IMR-90 (cell line): Measurements from ENCODE around the gene HHIPL1. TPM values are rescaled to one million over a fixed set of nuclear protein-coding genes. Genes with fewer than 3 reads are reported as not detected.

Experiments
- ATAC-seq: fragments of 200-7000 bp; cut with Tn5 transposase; 2 replicates; pipeline ENCODE4 v1.9.1; 2020; ENCODE audit warnings: low read depth, mild to moderate bottlenecking, moderate library complexity
- BruUV-seq: library from RNA; stranded (reverse); fragments of 400-500 nt; replicated peaks from 2 replicates; lab custom pipeline; 2021; lab: Mats Ljungman, UMichigan
- CTCF ChIA-PET: fragments of 300-600 bp; formaldehyde crosslinking; extraction: SDS; loops from one replicate; lab custom pipeline; 2021; ENCODE audit warnings: antibody characterized with exemption; lab: Yijun Ruan, JAX
- POLR2A ChIA-PET: fragments of 300-600 bp; sonication (Branson Sonifier 250); formaldehyde crosslinking; loops from one replicate; lab custom pipeline; 2022; ENCODE audit warnings: antibody characterized with exemption; ENCODE audit not compliant: unreplicated experiment; lab: Charles Lee
- DNase-seq: peaks from one replicate; pipeline ENCODE4 v3.0.0; 2013
- H2AFZ ChIP-seq: replicated peaks from 2 replicates; pipeline ENCODE3; 2013; ENCODE audit warnings: low read length, mild to moderate bottlenecking; ENCODE audit not compliant: poor library complexity
- H2AK5ac ChIP-seq: 2 replicates; pipeline ENCODE4 v1.6.1; 2013; ENCODE audit warnings: low read depth, low read length, inconsistent platforms
- H2AK9ac ChIP-seq: replicated peaks from 2 replicates; pipeline ENCODE3; 2013; ENCODE audit warnings: mild to moderate bottlenecking, low read depth, low read length, moderate library complexity; ENCODE audit not compliant: poor library complexity
- H2BK120ac ChIP-seq: 2 replicates; pipeline ENCODE4 v1.6.1; 2013; ENCODE audit warnings: low read depth, low read length, inconsistent platforms
- H2BK15ac ChIP-seq: 3 replicates; pipeline ENCODE4 v1.6.1; 2013; ENCODE audit warnings: low read depth, low read length, inconsistent platforms
- H2BK20ac ChIP-seq: 2 replicates; pipeline ENCODE4 v1.6.1; 2013; ENCODE audit warnings: low read depth, mild to moderate bottlenecking, inconsistent platforms, low read length, moderate library complexity
- H2BK5ac ChIP-seq: 2 replicates; pipeline ENCODE4 v1.6.1; 2013; ENCODE audit warnings: mild to moderate bottlenecking, low read depth, low read length, inconsistent platforms; ENCODE audit not compliant: poor library complexity, severe bottlenecking
- H3K14ac ChIP-seq: replicated peaks from 2 replicates; pipeline ENCODE4 v1.6.1; 2013; ENCODE audit warnings: low read depth, low read length, inconsistent platforms
- H3K18ac ChIP-seq: 2 replicates; pipeline ENCODE4 v1.6.1; 2013; ENCODE audit warnings: low read depth, low read length, control low read depth
- H3K23ac ChIP-seq: 2 replicates; pipeline ENCODE4 v1.6.1; 2013; ENCODE audit warnings: low read depth, low read length, inconsistent platforms
- H3K27ac ChIP-seq: 2 replicates; pipeline ENCODE4 v1.5.1; 2013; ENCODE audit warnings: mild to moderate bottlenecking, control low read depth, low read length; ENCODE audit not compliant: insufficient read depth
- H3K27me3 ChIP-seq: 2 replicates; pipeline ENCODE4 v1.6.1; 2013; ENCODE audit warnings: low read length; ENCODE audit not compliant: control insufficient read depth, insufficient read depth
- H3K36me3 ChIP-seq: 2 replicates; pipeline ENCODE4 v1.6.1; 2013; ENCODE audit warnings: low read length, mixed read lengths; ENCODE audit not compliant: control insufficient read depth, insufficient read depth
- H3K4ac ChIP-seq: 2 replicates; pipeline ENCODE4 v1.6.1; 2013; ENCODE audit warnings: low read depth, low read length, inconsistent platforms
- H3K4me1 ChIP-seq: 2 replicates; pipeline ENCODE4 v1.6.1; 2013; ENCODE audit warnings: low read length, mixed read lengths; ENCODE audit not compliant: control insufficient read depth, insufficient read depth
- H3K4me2 ChIP-seq: 2 replicates; pipeline ENCODE4 v1.6.1; 2013; ENCODE audit warnings: low read depth, mild to moderate bottlenecking, control low read depth, low read length, moderate library complexity
- H3K4me3 ChIP-seq: 2 replicates; pipeline ENCODE4 v1.5.1; 2013; ENCODE audit warnings: low read depth, mild to moderate bottlenecking, control low read depth, low read length, moderate library complexity; ENCODE audit not compliant: insufficient read depth
- H3K56ac ChIP-seq: 2 replicates; pipeline ENCODE4 v1.6.1; 2013; ENCODE audit warnings: low read length, inconsistent platforms; ENCODE audit not compliant: insufficient read depth; ENCODE audit errors: extremely low read depth
- H3K79me1 ChIP-seq, 2 experiments: 2 replicates each; pipeline ENCODE4 v1.6.1; 2013; ENCODE audit warnings: low read length in 2 of 2, inconsistent platforms in 1 of 2, low read depth in 1 of 2
- H3K9ac ChIP-seq: 2 replicates; pipeline ENCODE4 v1.6.1; 2013; ENCODE audit warnings: low read depth, low read length, control low read depth
- H3K9me1 ChIP-seq: 2 replicates; pipeline ENCODE4 v1.6.1; 2013; ENCODE audit warnings: low read length, inconsistent platforms; ENCODE audit not compliant: insufficient read depth
- H3K9me3 ChIP-seq: 2 replicates; pipeline ENCODE4 v1.6.1; 2013; ENCODE audit warnings: low read length; ENCODE audit not compliant: control insufficient read depth, insufficient read depth
- H4K20me1 ChIP-seq: 2 replicates; pipeline ENCODE4 v1.6.1; 2013; ENCODE audit warnings: low read length, inconsistent platforms; ENCODE audit not compliant: insufficient read depth
- H4K5ac ChIP-seq: 2 replicates; pipeline ENCODE4 v1.6.1; 2013; ENCODE audit warnings: mild to moderate bottlenecking, low read depth, low read length, control low read depth
- H4K8ac ChIP-seq, 2 experiments: 2 replicates each; pipeline ENCODE4 v1.6.1; 2013; ENCODE audit warnings: low read depth in 2 of 2, low read length in 2 of 2, control low read depth in 1 of 2, inconsistent platforms in 1 of 2
- H4K91ac ChIP-seq: 2 replicates; pipeline ENCODE4 v1.6.1; 2013; ENCODE audit warnings: low read depth, low read length, inconsistent platforms; ENCODE audit not compliant: insufficient read depth
- MAFK ChIP-seq: IDR thresholded peaks from 2 replicates; pipeline ENCODE4 v1.6.1; 2012; ENCODE audit warnings: low read depth, low read length, improper control_type of control experiment
- USF2 ChIP-seq: fragments of 150-350 bp; IDR thresholded peaks from 2 replicates; pipeline ENCODE4 v1.6.1; 2017; ENCODE audit warnings: mild to moderate bottlenecking, antibody characterized with exemption, low read length, low read depth
- WGBS, 2 experiments: methylation state at CpG; one replicate each; pipeline versions ENCODE4 v1.1.5 to v1.1.7; 2013; ENCODE audit warnings: missing lambda C conversion rate in 2 of 2; ENCODE audit not compliant: insufficient read length in 1 of 2; ENCODE audit errors: extremely low coverage in 2 of 2; 5-methylcytosine and 5-hydroxymethylcytosine counted together
- dilution Hi-C: fragments of 300-500 bp; cut with HindIII; formaldehyde crosslinking; loops from one replicate; pipeline ENCODE4 v1.14.3; 2018; ENCODE audit warnings: low sequenced_read_pairs; ENCODE audit not compliant: unreplicated experiment
- in situ Hi-C: fragments of 300-500 bp; cut with MboI; formaldehyde crosslinking; loops from 3 replicates; pipeline ENCODE4 v1.14.3; 2019; ENCODE audit warnings: low sequenced_read_pairs, inconsistent platforms, mixed read lengths
- intact Hi-C: fragments of 100-400 bp; cut with micrococcal nuclease; formaldehyde crosslinking; loops from 2 replicates; pipeline ENCODE4 v1.10.0; 2022
- polyA plus RNA-seq, 3 experiments: library from polyadenylated mRNA; depleted of rRNA; stranded (reverse); fragments of >200 nt; gene quantifications; 2 replicates each; pipeline ENCODE4 v1.2.3, GENCODE V29; 2012; ENCODE audit warnings: low replicate concordance in 1 of 3
- total RNA-seq: library from RNA; depleted of rRNA; stranded (reverse); fragments of >200 nt; gene quantifications from 2 replicates; pipeline ENCODE4 v1.2.3, GENCODE V29; 2012

Gene HHIPL1
- total and polyA plus RNA-seq, 2 of the 4 experiments (the other 2 are of a cell fraction), result 0.65 to 0.72 TPM

- intact Hi-C loops, result no loop called here
- H3K27me3 ChIP-seq, result no peaks in the 10 kb centered on the region
- CTCF ChIA-PET, result no interaction called here
Observed at GRCh38 chr14:99615497-99616157, 29.3 kb upstream of the HHIPL1 start.

More at GRCh38 chr14:99615497-99616157, 29.3 kb upstream of the HHIPL1 start:
- no peaks in the 10 kb centered on the region for H4K20me1 ChIP-seq
- H3K9me3 ChIP-seq, result no peaks in the 10 kb centered on the region
- no peak overlapping the region for H3K18ac ChIP-seq
- no peak overlapping the region for H2BK5ac ChIP-seq
- DNase-seq (no peak), ATAC-seq (no peak)
- H2BK120ac ChIP-seq, result no peak overlapping the region
- POLR2A ChIA-PET, result no interaction called here
- no TSS peak for BruUV-seq
- no peak overlapping the region for H3K56ac ChIP-seq
- H3K14ac ChIP-seq, result no peak overlapping the region
- H3K79me1 ChIP-seq, result no peaks in the 10 kb centered on the region
- no peak overlapping the region; the same call in 1 of the 2 replicates for H3K23ac ChIP-seq
- no peak overlapping the region for H3K9ac ChIP-seq
- H4K91ac ChIP-seq, result no peak overlapping the region
- H3K4me2 ChIP-seq, result no peak overlapping the region
- no CpG with 5 or more reads among the region's 7 CpGs for WGBS, 2 experiments
- no peak overlapping the region for H4K8ac ChIP-seq
- no peak overlapping the region; the same call in 1 of the 2 replicates for H4K5ac ChIP-seq
- in situ Hi-C loops, result no loop called here
- no peak overlapping the region for H2BK15ac ChIP-seq
- H3K9me1 ChIP-seq, result no peaks in the 10 kb centered on the region; the same call in 1 of the 2 replicates
- no peak overlapping the region for H2BK20ac ChIP-seq
- H2AK5ac ChIP-seq, result no peak overlapping the region
- dilution Hi-C loops, result no loop called here
- H3K4me3 ChIP-seq, result no peak overlapping the region
- H3K36me3 ChIP-seq, result no peaks in the 10 kb centered on the region
- no peak overlapping the region for H3K27ac ChIP-seq
- H2AK9ac ChIP-seq, result no peak overlapping the region
- H2AFZ ChIP-seq, result no peak overlapping the region
- peaks cover 12% of the 10 kb centered on the region for H3K4me1 ChIP-seq
- TF ChIP-seq USF2 (peak; percentile 39; the same call in 1 of the 2 replicates), MAFK (no peak)
- 0 out of 2 replicates have a peak overlapping the region, but pooled peaks have one; percentile 21 for H3K4ac ChIP-seq
